Nephron (organoid): Measurements from ENCODE around the gene SEMA4C.

Experiments used
- H3K27ac Mint-ChIP-seq, 3 experiments: 2 replicates each; pipeline ENCODE4 v1.8.0; 2020; ENCODE audit warnings: mixed read lengths in 3 of 3, mild to moderate bottlenecking in 2 of 3, moderate library complexity in 1 of 3
- H3K27me3 Mint-ChIP-seq: 2 replicates; pipeline ENCODE4 v1.8.0; 2021; ENCODE audit warnings: low read depth, mild to moderate bottlenecking, moderate library complexity, mixed read lengths
- H3K36me3 Mint-ChIP-seq: 2 replicates; pipeline ENCODE4 v1.8.0; 2020; ENCODE audit warnings: low read depth, mixed read lengths
- H3K4me1 Mint-ChIP-seq: 2 replicates; pipeline ENCODE4 v1.8.0; 2020; ENCODE audit warnings: mixed read lengths
- H3K4me3 Mint-ChIP-seq, 3 experiments: 2 replicates each; pipeline ENCODE4 v1.8.0; 2020; ENCODE audit warnings: mild to moderate bottlenecking in 3 of 3, mixed read lengths in 3 of 3, moderate library complexity in 2 of 3
- H3K9me3 Mint-ChIP-seq: 2 replicates; pipeline ENCODE4 v1.8.0; 2020; ENCODE audit warnings: mixed read lengths
- CTCF ChIP-seq, 3 experiments: fragments of 200-600 bp; sonication (generic); IDR thresholded peaks; one replicate each; pipeline ENCODE4 v1.5.0; 2021; ENCODE audit warnings: antibody characterized with exemption in 3 of 3; ENCODE audit not compliant: unreplicated experiment in 3 of 3

SEMA4C gene

GRCh38 chr2:96823198-96823597 lies 46.7 kb downstream of the SEMA4C start:
- H3K9me3 Mint-ChIP-seq, result no peaks in the 10 kb centered on the region
- peak overlapping the region in 1 of 3 experiments; percentile 60 for H3K27ac Mint-ChIP-seq
- peaks cover 46% of the 10 kb centered on the region for H3K4me1 Mint-ChIP-seq
- TF ChIP-seq CTCF (IDR thresholded peaks at IDR 0.05; ENCODE audit: unreplicated experiment in 3 of 3), result no peak
- H3K4me3 Mint-ChIP-seq, result no peak overlapping the region
- peaks cover 8% of the 10 kb centered on the region for H3K36me3 Mint-ChIP-seq
- H3K27me3 Mint-ChIP-seq, result peaks cover 4% of the 10 kb centered on the region

- no peaks in the 10 kb centered on the region for H3K9me3 Mint-ChIP-seq
- no peak overlapping the region for H3K4me3 Mint-ChIP-seq
- H3K4me1 Mint-ChIP-seq, result peaks cover 46% of the 10 kb centered on the region
- H3K27ac Mint-ChIP-seq, result peak overlapping the region in 1 of 3 experiments; percentile 60
- H3K36me3 Mint-ChIP-seq, result peaks cover 8% of the 10 kb centered on the region
- TF ChIP-seq CTCF (IDR thresholded peaks at IDR 0.05; ENCODE audit: unreplicated experiment in 3 of 3), result no peak
- peaks cover 4% of the 10 kb centered on the region for H3K27me3 Mint-ChIP-seq
These were observed 47.1 kb downstream of the SEMA4C start for GRCh38 chr2:96822786-96823185.

- no peak for TF ChIP-seq CTCF (IDR thresholded peaks at IDR 0.05; ENCODE audit: unreplicated experiment in 3 of 3)
- Mint-ChIP-seq H3K27me3 (peaks cover 4% of the 10 kb centered on the region), H3K36me3 (peaks cover 8% of the 10 kb centered on the region), H3K9me3 (no peaks in the 10 kb centered on the region), H3K27ac (no peak overlapping the region), H3K4me1 (peaks cover 46% of the 10 kb centered on the region), H3K4me3 (peak overlapping the region in 2 of 3 experiments; percentile 3 to 20)
These were observed 48.7 kb downstream of the SEMA4C start for GRCh38 chr2:96821113-96821675.

- Mint-ChIP-seq H3K4me3 (peak overlapping the region in 1 of 3 experiments; percentile 14), H3K27me3 (peaks cover 4% of the 10 kb centered on the region), H3K36me3 (peaks cover 8% of the 10 kb centered on the region), H3K9me3 (no peaks in the 10 kb centered on the region), H3K27ac (no peak overlapping the region), H3K4me1 (peaks cover 52% of the 10 kb centered on the region)
- no peak for TF ChIP-seq CTCF (IDR thresholded peaks at IDR 0.05; ENCODE audit: unreplicated experiment in 3 of 3)
These were observed 49.9 kb downstream of the SEMA4C start for GRCh38 chr2:96819876-96820511.

- Mint-ChIP-seq H3K27me3 (peaks cover 4% of the 10 kb centered on the region), H3K27ac (no peak overlapping the region), H3K4me3 (peak overlapping the region; percentile 83 to 88 (median 83)), H3K9me3 (no peaks in the 10 kb centered on the region), H3K36me3 (peaks cover 8% of the 10 kb centered on the region), H3K4me1 (peaks cover 48% of the 10 kb centered on the region)
- TF ChIP-seq CTCF (IDR thresholded peaks at IDR 0.05; ENCODE audit: unreplicated experiment in 3 of 3), result no peak
These were observed 50.6 kb downstream of the SEMA4C start for GRCh38 chr2:96819128-96819875.
